NCI-H748 (cell line): ENCODE data around the gene SBNO2.
"Not testable (repeated sequence)": the region's sequence is repeated elsewhere in the genome, so short reads cannot be mapped to it uniquely, and the experiment has no call there.

Experiments used
- DNase-seq: peaks from one replicate; lab custom pipeline; 2025; ENCODE audit not compliant: unreplicated experiment; lab: John Stamatoyannopoulos, UW

The SBNO2 gene

GRCh38 chr19:1121395-1121794 lies 52.7 kb downstream of the SBNO2 start:
- DNase-seq, result no peak

GRCh38 chr19:1119475-1120217 lies 54.4 kb downstream of the SBNO2 start:
- DNase-seq, result no peak

DNA sequence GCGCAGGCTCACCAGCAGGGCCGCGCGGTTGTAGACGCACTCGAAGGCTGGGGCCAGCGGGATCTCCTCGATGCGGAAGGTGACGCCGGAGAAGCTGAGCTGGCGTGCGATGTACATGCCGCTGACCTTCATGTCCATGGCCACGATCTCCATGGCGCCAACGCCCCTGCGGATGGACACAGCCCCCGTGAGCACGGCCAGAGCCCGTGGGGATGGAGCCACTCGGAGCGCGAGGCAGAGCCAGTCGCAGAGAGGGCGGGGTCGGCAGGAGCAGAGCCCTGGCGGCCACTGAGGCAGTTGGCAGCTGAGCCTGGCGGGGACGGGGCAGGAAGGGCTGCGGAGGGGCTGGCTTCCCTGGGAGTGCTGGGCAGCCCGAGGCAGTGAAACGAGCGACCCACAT lies 55.1 kb downstream of the SBNO2 start:
- no peak for DNase-seq

- no peak for DNase-seq
These were observed 56.4 kb downstream of the SBNO2 start for GRCh38 chr19:1117654-1118053.

DNA sequence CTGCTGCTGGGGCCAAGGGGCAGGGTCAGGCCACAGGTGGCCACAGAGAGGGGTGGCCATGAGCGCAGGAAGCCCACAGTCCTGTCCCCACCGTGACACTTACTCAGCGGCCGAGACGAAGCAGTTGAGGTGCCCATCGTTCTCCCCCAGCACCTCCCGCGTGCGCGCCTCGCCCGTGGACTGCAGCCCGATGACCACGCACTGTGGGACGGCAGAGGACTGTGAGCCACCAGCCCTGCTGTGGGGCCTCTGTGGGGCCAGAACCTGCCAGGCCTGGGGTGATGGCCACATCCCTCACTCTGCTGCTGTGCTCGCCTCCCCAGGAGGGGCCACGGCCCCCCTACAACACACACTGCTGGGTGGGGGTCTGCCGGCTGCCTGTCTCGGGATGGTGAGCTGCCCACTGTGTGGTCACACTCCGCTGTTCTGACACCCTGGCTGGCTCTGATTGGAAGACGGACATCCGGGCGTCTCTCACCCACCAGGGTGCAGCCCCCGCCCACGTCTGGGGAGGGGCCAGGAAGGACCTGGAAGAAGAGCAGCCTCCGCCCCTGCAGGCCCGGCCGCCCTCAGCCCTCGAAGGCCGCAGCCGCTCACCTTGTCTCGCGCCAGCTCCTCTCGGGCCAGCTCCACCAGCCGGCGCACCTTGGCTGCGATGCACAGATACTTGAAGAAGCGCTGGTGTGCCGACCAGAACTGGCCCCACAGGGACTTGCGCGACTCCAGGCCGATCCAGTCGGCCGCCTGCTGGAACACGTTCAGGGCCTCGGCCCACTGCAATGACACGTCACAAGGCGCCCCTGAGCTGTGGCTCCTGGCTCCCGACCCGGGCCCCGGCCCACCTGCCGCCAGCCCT lies 57.1 kb downstream of the SBNO2 start:
- DNase-seq, result no peak

- no peak for DNase-seq
These were observed 58.2 kb downstream of the SBNO2 start for GRCh38 chr19:1115646-1116420.

- DNase-seq, result not testable (repeated sequence)
These were observed 59.3 kb downstream of the SBNO2 start for GRCh38 chr19:1114728-1115127.

DNA sequence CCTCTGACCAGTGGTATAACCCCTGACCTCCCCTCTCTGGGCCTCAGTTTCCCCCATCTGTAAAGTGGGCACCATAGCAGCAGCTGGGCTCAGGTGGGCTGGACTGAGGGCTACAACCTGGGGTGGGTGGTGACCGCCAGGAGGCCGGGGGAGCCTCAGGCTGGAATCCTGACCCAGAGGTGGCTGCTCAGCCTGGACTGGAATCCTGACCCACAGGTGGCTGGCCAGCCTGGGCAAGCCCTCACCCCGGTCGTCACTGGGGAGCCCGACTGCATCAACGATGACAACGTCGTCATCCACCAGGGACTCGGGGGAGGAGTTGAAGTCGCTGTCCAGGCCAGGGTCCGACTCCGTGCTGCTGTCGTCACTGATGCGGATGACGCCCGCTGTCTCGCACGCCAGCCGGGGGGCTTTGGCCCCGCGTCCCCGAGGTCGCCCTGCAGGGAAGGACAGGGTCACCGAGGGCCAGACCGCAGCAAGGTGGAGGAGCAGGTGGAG lies 60.0 kb downstream of the SBNO2 start:
- no peak for DNase-seq

DNA sequence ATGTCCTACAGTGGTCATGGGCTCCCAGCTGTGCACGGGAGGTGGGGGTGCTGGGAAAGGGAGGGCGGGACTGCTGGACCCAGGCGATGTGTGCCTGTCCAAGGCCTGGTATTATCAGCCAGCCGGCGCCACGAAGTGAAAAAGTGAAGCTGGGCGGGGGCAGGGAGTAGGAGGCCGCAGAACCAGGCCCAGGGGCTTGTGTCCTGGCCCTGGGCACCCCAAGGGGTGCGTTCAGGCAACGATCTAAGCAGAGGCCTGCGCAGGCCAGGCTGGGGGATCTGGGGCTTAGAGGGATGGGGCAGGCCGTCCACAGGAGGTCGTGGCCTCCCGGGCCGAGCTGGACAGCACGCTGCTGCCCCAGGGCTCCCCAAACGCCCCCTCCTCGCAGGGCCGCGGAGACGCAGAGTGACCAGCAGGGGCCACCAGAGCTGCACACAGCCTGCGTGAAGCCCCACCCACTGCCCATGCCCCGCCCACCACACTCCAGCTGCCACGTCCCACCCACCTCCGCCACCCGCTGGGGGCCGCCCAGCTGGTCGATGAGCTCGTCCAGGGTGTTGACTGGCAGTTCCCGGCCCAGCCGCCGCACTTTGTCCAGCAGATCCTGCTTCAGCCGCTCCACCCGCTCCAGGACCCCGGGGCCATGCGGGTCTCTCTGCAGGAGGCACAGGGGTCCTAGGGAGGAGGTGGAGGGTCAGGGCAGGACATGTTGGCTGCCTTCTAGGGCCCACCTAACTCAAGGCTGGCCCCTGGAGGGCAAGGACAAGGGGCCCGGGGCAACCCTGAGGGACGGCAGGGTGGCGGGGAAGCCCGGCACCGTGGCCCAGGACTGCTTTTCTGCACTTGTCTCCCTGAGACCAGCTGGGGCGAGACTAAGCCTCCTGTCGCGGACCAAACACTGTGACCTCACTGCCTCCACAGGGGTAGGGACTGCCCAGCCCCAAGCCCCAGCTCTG lies 60.8 kb downstream of the SBNO2 start:
- peak; percentile 79 for DNase-seq

- DNase-seq, result no peak
These were observed 61.6 kb downstream of the SBNO2 start for GRCh38 chr19:1112268-1113029.

DNA sequence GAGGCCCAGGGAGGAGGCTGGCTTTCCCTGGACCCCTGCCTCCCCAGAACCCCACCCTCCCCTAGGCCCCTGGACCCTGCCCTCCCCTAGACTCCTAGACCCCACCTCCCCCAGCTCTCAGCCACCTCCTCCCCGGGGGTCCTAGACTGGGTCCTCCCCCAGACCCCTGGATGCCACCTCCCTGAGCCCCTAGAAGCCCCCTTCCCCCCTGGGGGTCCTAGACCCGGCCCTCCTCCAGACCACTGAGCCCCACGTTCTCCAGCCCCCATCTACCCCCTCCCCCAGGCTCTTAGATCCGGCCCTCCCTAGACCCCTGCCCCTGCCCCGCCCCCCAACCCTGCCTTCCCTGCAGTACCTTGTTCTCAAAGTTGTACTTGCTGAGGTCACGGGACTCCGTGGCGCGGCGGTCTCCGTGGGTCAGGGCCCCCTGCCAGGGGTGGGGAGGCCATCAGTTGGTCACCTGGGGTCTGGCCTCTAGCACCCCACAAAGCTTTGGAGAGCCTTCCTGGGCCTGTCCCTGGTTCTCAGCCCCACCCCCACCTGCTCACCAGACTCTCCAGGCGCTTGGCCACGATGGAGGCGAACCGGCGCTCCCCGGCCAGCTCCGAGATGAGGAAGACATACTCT lies 62.3 kb downstream of the SBNO2 start:
- DNase-seq, result no peak

- DNase-seq, result no peak
These were observed 63.0 kb downstream of the SBNO2 start for GRCh38 chr19:1110809-1111640.

GRCh38 chr19:1109697-1110671 lies 64.1 kb downstream of the SBNO2 start:
- no peak for DNase-seq

DNA sequence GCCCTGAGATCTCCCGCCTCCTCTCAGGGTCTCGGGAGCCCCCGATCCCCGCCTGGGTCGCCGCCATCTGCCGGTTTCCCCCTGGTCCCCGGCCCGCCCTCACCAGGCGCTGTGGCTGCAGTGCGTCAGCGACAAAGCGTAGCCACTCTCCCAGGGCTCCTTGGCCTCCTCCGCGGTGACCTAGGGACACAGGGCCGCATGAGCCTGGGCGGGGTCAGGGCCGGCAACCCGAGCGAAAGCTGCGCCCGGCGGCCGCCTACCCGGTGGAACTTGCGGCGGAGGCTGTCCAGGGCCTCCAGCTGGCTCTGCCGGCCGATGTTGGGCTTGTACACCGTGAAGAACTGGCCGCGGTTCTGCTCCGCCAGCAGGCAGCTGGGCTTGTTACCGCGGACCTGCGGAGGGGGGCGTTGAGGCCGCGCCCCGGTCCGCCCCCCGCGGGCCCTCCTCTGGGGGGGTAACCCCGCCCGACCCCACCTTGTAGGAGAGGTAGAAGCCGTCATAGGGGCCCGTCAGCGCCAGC lies 65.0 kb downstream of the SBNO2 start:
- DNase-seq, result no peak

GRCh38 chr19:1108291-1109031 lies 65.6 kb downstream of the SBNO2 start:
- no peak for DNase-seq

DNA sequence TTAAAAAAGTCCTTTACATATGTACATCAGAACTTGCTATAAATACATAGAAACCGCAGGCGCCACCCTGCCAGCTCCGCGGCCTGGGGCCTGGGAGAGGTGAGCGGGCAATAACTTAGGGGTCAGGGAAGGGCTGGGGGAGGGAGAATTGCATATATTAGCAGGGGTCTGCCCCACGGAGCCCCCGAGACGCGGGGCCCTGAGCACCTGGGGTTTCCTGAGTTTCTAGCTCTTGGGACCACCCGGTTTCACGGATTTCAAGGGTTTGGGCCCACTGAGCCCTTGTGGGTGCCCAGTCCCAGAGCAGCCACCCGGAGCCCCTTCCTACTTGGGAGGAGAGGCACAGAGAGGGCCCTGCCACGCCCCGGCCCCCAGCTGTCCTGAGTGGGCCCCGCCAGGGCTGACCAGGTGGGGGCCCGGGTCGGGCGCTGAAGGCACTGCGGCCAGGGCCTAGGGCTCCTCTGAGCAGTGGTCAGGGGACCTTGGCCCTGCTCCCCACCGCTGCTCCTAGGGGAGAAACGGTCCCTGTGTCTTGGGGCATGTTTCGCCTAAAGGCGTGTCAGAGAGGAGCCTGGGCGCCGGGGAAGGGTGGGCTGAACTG lies 66.3 kb downstream of the SBNO2 start:
- no peak for DNase-seq
